ENCODE measurements around the gene GNL3L.
"Not testable (repeated sequence)": the region's sequence is repeated elsewhere in the genome, so short reads cannot be mapped to it uniquely, and the experiment has no call there.

GNL3L gene, protein sequence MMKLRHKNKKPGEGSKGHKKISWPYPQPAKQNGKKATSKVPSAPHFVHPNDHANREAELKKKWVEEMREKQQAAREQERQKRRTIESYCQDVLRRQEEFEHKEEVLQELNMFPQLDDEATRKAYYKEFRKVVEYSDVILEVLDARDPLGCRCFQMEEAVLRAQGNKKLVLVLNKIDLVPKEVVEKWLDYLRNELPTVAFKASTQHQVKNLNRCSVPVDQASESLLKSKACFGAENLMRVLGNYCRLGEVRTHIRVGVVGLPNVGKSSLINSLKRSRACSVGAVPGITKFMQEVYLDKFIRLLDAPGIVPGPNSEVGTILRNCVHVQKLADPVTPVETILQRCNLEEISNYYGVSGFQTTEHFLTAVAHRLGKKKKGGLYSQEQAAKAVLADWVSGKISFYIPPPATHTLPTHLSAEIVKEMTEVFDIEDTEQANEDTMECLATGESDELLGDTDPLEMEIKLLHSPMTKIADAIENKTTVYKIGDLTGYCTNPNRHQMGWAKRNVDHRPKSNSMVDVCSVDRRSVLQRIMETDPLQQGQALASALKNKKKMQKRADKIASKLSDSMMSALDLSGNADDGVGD

GRCh38 chrX:54529552-54530356, at the start of gene GNL3L:
Gene GNL3L, plus strand, starts transcription at chrX:54530219. Its CDS starts 2,348 bp downstream, at chrX:54532567.
- DNase-seq (ENCODE audit: low read depth in 2 of 2): peak; percentile 60 to 76

DNA sequence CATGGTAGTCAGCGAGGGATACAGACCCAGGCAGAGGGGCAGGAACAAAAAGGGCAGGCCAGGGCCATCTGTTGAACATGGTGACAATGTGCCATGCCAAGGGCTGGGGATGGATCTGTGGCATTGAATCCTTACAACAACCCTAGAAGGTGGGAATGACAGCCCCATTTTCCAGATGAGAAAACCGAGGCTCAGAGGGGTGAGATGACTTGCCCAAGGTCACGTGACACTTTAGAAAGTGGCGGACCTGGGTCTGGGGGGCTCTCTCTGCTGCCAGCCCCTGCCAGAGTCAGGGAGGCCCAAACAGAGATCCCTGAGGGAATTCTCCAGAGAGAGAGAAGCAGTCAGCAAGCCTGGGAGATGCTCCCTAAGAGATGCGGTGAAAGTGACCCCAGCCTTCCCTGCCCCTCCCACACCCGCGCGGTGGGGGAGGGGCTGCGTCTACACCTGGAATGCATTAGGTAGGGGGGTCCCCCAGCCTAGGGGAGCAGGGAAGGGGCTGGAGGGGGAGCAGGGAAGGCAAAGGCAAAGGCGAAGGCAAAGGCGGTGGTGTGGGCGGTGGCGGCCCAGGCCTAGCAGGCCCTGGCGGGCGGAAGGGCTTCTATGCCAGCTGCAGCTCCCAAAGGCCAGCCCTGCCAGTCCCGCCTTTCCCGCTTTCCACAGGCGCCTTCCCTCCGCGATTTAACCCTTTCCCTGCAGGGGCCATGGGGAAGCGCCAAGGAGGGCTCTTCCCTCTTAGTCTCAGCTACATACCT, 47.0 kb upstream of the GNL3L start:
- DNase-seq (ENCODE audit: low read depth in 2 of 2): no peak

GRCh38 chrX:54483946-54484345, 46.1 kb upstream of the GNL3L start:
- no peak for DNase-seq (ENCODE audit: low read depth in 2 of 2)

GRCh38 chrX:54484666-54485065, 45.4 kb upstream of the GNL3L start:
- DNase-seq (ENCODE audit: low read depth in 2 of 2): no peak

DNA sequence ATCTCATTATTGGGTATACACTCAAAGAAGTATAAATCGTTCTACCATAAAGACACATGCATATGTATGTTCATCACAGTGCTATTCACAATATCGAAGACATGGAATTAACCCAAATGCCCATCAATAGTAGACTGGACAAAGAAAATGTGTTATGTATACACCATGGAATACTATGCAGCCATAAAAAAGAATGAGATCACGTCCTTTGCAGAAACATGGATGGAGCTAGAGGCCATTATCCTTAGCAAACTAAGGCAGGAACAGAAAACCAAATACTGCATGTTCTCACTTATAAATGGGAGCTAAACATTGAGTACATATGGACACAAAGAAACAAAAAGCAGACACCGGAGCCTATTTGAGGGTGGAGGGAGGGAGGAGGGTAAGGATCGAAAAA, 40.2 kb upstream of the GNL3L start:
- not testable (repeated sequence) for DNase-seq (ENCODE audit: low read depth in 2 of 2)

DNA sequence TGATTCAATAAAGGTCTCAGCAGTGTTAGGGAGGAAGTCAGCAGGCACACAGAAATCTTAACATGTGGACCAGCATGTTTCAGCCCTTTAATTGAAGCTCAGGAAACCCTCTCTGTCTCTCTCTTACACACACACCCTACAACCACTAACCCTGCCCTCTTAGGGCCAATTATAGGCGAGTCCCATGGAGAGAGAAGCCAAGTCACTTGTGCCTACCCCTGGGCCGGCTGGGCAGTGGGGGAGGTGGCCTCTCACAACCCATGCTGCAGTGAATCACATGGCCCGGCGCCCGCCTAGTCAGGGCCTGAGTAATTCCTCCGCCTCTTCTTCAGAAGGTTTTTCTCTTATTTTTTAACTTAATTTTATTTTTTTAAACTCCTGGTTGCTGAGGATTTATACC, 37.7 kb upstream of the GNL3L start:
- no peak for DNase-seq (ENCODE audit: low read depth in 2 of 2)

DNA sequence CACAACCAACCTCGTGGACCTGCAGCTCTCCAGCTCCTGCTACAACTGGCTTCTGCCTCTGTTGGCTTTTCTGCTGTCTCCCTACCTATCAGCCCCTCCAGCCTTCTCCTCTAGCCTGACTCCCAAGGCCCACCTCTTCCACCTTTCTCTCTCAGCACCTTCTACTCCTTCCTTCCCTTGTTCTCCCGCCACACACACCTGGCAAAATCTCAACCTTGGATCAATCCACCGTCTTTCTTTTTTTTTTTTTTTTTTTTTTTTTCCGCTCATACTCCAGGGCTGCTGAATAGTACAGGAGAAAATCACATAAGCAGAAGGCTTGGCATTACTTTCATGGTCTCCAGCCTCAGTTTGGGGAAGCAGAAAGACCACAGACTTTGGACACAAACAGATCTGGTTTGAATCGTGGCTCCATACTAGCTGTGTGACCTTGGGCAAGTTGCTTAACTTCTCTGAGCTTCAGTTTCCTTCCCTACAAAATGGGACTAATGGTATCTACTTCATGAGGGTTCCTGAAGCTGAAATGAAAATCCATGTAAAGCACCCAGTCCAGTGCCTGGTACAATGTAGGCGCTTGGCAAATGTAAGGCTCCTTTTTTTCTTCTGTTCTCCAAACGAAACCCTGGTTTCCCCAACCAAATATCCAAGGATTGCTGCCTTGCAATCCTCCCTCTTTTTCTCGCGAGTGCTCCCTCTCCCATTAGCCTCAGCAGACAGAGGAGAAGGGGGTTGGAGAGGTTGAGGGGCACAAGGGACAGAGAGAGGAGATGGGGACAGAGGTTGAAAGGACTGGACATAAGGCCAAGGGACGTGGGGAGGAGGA, 35.6 kb upstream of the GNL3L start:
- no peak for DNase-seq (ENCODE audit: low read depth in 2 of 2)

GRCh38 chrX:54494989-54495813, 34.8 kb upstream of the GNL3L start:
- DNase-seq (ENCODE audit: low read depth in 2 of 2): no peak

- DNase-seq (ENCODE audit: low read depth in 2 of 2): peak; percentile 0 to 23
Observed at GRCh38 chrX:54495814-54496516, 34.1 kb upstream of the GNL3L start, which contains the start of gene FGD1. Gene FGD1, minus strand, starts transcription at chrX:54496234. Its CDS starts 802 bp downstream, at chrX:54495432.

DNA sequence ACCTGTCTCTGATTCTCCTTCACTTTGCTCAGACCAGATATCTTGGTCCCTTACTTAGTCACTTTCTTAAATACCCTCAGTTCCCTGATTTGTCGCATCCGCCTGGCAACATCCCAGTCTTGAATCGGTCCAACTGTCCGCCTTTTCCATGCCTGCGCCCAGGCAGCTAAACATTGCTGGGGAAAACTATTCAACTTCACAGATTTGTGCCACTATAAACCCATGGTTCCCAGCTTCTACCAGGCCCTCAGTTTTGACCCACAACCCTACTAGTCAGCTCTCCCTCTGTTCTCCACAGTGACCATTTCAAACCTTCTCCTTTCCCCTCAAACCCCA, 33.5 kb upstream of the GNL3L start:
- no peak for DNase-seq (ENCODE audit: low read depth in 2 of 2)

- DNase-seq (ENCODE audit: low read depth in 2 of 2): no peak
Observed at GRCh38 chrX:54496936-54497335, 33.1 kb upstream of the GNL3L start.

- no peak for DNase-seq (ENCODE audit: low read depth in 2 of 2)
Observed at GRCh38 chrX:54509400-54509799, 20.6 kb upstream of the GNL3L start.

GRCh38 chrX:54529151-54529550, 868 bp upstream of the GNL3L start:
- DNase-seq (ENCODE audit: low read depth in 2 of 2): no peak

DNA sequence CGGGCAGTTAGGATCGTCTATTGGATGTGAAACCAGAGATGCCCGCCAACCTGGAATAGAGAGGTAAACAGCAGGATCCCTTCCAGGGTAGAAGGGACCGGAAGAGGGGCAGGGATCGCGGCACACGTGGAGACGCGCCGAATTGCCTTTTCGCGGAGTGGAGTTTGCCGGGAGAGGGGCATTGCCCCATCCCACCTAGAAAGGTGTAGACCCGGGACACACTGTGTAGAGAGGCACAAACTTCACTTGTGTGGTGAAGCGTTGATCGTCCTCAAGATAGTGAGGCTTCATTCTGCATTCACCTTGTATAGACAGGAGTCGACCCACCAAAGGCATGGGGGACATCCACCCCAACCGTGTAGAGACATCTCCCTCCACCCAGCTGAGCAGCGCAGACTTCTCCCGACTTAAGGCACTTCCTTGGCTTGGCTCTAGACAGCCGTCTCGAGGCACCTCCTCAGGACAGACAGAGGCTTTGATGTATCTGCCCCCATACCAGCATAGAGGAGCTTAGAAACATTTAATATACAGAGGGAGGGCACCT, 410 bp downstream of the GNL3L start:
- no peak for DNase-seq (ENCODE audit: low read depth in 2 of 2)

DNA sequence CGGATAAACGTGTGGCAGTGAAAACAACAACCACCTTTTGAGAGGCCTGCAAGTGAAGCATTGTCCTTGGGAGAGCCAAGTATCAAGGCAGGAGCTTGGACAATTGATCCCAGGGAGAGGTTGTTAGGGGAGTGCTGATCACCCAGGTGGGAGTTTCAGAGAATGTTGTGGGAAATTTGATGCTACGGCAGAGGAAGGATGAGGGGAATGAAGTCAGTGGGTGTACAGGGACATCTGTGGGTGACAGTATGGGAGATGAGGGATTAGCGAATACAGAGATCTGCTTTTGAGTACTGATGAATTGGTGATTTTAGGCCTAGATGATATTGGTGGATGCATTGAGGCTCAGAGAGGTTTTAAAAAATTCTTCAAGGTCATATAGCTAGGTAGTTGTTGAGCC, 4.3 kb downstream of the GNL3L start:
- no peak for DNase-seq (ENCODE audit: low read depth in 2 of 2)

DNA sequence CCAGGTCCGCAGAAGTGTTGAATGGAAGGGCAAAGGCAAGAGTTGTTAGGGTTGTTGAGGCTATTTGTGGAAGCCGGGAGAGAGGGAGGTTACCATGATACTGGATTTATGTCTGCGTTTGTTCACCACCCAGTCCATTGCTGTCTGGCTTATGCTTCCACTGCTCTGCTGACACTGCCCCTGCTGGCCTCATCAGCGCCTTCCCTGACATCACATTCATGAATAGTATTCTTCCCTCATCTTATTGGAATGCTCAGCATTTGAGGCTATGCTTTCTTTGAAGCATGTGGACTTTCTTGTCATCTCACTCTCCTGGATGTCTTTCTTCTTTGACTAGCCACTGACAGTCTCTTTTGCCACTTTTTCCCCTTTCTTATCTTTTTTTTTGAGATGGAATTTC, 10.3 kb downstream of the GNL3L start:
- DNase-seq (ENCODE audit: low read depth in 2 of 2): no peak

DNA sequence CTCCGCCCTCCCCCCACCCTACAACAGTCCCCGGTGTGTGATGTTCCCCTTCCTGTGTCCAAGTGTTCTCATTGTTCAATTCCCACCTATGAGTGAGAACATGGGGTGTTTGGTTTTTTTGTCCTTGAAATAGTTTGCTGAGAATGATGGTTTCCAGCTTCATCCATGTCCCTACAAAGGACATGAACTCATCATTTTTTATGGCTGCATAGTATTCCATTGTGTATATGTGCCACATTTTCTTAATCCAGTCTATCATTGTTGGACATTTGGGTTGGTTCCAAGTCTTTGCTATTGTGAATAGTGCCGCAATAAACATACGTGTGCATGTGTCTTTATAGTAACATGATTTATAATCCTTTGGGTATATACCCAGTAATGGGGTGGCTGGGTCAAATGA, 12.2 kb downstream of the GNL3L start:
- not testable (repeated sequence) for DNase-seq (ENCODE audit: low read depth in 2 of 2)

GRCh38 chrX:54550821-54551220, 20.8 kb downstream of the GNL3L start:
- DNase-seq (ENCODE audit: low read depth in 2 of 2): no peak

GRCh38 chrX:54551801-54552200, 21.8 kb downstream of the GNL3L start:
- no peak for DNase-seq (ENCODE audit: low read depth in 2 of 2)
